SU-DHL-6 (cell line): ENCODE measurements around the gene C19orf25.
A peak's percentile ranks its signal among the peaks of the same experiment; 100 is the strongest.

Experiments
- H2AFZ ChIP-seq: fragments of 200-600 bp; sonication (generic); 2 replicates; pipeline ENCODE4 v1.6.1; 2014; ENCODE audit warnings: low read depth, mild to moderate bottlenecking, moderate library complexity, mixed read lengths, antibody characterized with exemption, low read length; ENCODE audit not compliant: severe bottlenecking
- H3F3A ChIP-seq: fragments of 200-600 bp; shearing (Covaris generic); 2 replicates; pipeline ENCODE4 v1.6.0; 2016; ENCODE audit warnings: antibody characterized with exemption, mild to moderate bottlenecking; ENCODE audit not compliant: insufficient read depth
- H3K27ac ChIP-seq: fragments of 200-600 bp; sonication (generic); 2 replicates; pipeline ENCODE4 v1.5.1; 2016; ENCODE audit warnings: low read depth, mild to moderate bottlenecking, low read length, moderate library complexity, mixed read lengths
- H3K27me3 ChIP-seq: fragments of 200-600 bp; sonication (generic), shearing (Covaris generic); 2 replicates; pipeline ENCODE4 v1.6.0; 2014; ENCODE audit warnings: mild to moderate bottlenecking, low read length
- H3K36me3 ChIP-seq: fragments of 200-600 bp; sonication (generic); 2 replicates; pipeline ENCODE4 v1.6.1; 2014; ENCODE audit warnings: mild to moderate bottlenecking, low read length, mixed read lengths
- H3K4me2 ChIP-seq: fragments of 300-600, 200-600 bp; shearing (Covaris generic), sonication (generic); 2 replicates; pipeline ENCODE4 v1.6.0; 2014; ENCODE audit warnings: low read length, low read depth, mild to moderate bottlenecking; ENCODE audit not compliant: poor library complexity, severe bottlenecking
- H3K4me3 ChIP-seq: fragments of 200-600 bp; sonication (generic); 2 replicates; pipeline ENCODE4 v1.5.1; 2014; ENCODE audit warnings: antibody characterized with exemption, low read length, mild to moderate bottlenecking, mixed read lengths; ENCODE audit not compliant: insufficient read depth, poor library complexity, severe bottlenecking
- H3K79me2 ChIP-seq: fragments of 200-600 bp; sonication (generic); 2 replicates; pipeline ENCODE4 v1.6.1; 2014; ENCODE audit warnings: mild to moderate bottlenecking, low read length, moderate library complexity; ENCODE audit not compliant: insufficient read depth
- H3K9ac ChIP-seq: fragments of 200-600 bp; sonication (generic); 2 replicates; pipeline ENCODE4 v1.7.0; 2014; ENCODE audit warnings: mild to moderate bottlenecking, low read length
- H3K9me2 ChIP-seq: fragments of 200-600 bp; sonication (generic); replicated peaks from 2 replicates; pipeline ENCODE4 v1.6.1; 2014; ENCODE audit warnings: low read length; ENCODE audit not compliant: insufficient read depth
- H3K9me3 ChIP-seq: fragments of 200-600 bp; sonication (generic); 2 replicates; pipeline ENCODE4 v1.6.1; 2014; ENCODE audit warnings: low read length, mixed read lengths; ENCODE audit not compliant: insufficient read depth
- H4K20me1 ChIP-seq: fragments of 200-600 bp; sonication (generic); 2 replicates; pipeline ENCODE4 v1.6.1; 2014; ENCODE audit warnings: low read depth, mild to moderate bottlenecking, antibody characterized with exemption, low read length, moderate library complexity, mixed read lengths
- EZH2phosphoT487 ChIP-seq: fragments of 200-600 bp; sonication (generic), shearing (Covaris generic); conservative IDR thresholded peaks from 2 replicates; pipeline ENCODE4 v1.6.1; 2018; ENCODE audit warnings: mild to moderate bottlenecking, antibody characterized with exemption, low read length, moderate library complexity, mixed read lengths
- TF ChIP-seq, protein P1 (sequence below): fragments of 200-600 bp; sonication (generic); IDR thresholded peaks from one replicate; pipeline ENCODE4 v1.5.1; 2017; ENCODE audit warnings: antibody characterized with exemption, mild to moderate bottlenecking, low read length, moderate library complexity; ENCODE audit not compliant: insufficient read depth, poor library complexity, severe bottlenecking

C19orf25 gene

DNA sequence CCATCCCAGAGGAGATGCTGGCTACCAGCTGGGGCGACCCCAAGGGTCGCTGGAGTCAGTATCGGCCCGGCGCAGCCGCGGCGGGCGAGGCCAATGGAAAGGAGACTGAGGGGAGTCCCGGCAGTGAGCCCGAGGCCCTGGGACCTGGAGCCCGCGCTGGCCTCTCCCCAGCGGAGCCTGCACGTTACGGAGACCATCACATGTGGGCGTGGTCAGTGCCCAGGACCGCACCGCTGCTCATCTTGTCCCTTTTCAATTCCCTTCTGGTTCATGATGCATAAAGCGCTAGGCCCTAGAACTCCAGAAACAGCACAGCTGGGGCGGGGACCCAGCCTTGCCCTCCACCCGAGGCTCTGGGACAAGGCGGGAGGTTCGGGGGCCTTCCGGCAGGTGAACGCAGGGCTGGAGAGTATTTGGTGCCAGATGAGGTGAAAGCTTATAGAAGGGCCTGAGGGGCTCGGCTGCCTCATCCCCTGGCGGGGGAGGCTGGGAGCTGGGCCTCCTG is 8.0 kb downstream of the C19orf25 start:
- H2AFZ ChIP-seq: no peak overlapping the region
- no peaks in the 10 kb centered on the region for H3K36me3 ChIP-seq
- no peaks in the 10 kb centered on the region for H3K9me2 ChIP-seq
- no peak overlapping the region for H3K4me3 ChIP-seq
- no peak overlapping the region for H3K27ac ChIP-seq
- peaks cover under 1% of the 10 kb centered on the region; the same call in 1 of the 2 replicates for H3K79me2 ChIP-seq
- H3K9ac ChIP-seq: no peak overlapping the region
- H3K4me2 ChIP-seq: peak overlapping the region; percentile 14
- no peaks in the 10 kb centered on the region for H3F3A ChIP-seq
- H4K20me1 ChIP-seq: peaks cover 3% of the 10 kb centered on the region; the same call in 1 of the 2 replicates
- TF ChIP-seq EZH2phosphoT487: no peak
- TF ChIP-seq, protein P1, sequence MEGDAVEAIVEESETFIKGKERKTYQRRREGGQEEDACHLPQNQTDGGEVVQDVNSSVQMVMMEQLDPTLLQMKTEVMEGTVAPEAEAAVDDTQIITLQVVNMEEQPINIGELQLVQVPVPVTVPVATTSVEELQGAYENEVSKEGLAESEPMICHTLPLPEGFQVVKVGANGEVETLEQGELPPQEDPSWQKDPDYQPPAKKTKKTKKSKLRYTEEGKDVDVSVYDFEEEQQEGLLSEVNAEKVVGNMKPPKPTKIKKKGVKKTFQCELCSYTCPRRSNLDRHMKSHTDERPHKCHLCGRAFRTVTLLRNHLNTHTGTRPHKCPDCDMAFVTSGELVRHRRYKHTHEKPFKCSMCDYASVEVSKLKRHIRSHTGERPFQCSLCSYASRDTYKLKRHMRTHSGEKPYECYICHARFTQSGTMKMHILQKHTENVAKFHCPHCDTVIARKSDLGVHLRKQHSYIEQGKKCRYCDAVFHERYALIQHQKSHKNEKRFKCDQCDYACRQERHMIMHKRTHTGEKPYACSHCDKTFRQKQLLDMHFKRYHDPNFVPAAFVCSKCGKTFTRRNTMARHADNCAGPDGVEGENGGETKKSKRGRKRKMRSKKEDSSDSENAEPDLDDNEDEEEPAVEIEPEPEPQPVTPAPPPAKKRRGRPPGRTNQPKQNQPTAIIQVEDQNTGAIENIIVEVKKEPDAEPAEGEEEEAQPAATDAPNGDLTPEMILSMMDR: no peak
- no peaks in the 10 kb centered on the region for H3K9me3 ChIP-seq
- H3K27me3 ChIP-seq: no peaks in the 10 kb centered on the region

DNA sequence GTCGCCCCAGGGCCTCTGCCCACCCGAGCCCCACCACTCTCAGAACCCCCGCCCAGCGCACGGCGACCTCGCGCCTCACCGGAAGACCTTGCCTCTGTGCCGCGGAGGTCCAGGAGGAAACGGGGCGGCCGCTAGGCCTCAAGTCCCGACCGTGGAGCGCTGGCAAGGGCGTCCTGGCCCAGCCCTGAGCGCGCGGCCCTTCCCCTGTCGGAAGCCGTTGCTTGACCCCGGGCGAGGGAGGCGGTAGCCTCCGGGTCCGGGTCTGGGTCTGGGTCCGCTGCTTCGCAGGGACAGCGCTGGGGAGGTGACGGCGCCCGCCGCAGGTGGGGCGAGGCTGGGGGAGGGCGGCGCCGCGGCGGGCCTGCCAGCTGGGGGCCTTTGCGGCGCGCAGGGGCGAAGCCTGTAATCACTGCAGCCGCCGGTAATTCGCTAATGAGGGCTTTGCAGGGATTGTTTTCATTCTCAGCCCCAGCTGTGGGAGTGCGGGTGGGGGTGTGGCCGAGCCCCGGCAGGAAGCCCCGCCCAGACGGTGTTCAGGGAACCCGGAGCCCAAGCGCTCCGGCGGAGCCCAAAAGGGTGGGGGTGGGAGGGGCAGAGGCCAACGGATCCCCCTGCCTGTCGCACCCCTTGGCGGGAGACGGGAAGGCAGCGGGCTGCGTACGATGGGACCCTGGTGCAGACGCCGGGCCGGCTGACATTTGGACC is 8.6 kb downstream of the C19orf25 start:
- H3F3A ChIP-seq: no peaks in the 10 kb centered on the region
- no peaks in the 10 kb centered on the region for H3K9me2 ChIP-seq
- H3K4me2 ChIP-seq: peak overlapping the region; percentile 14
- no peak overlapping the region for H3K27ac ChIP-seq
- peaks cover 3% of the 10 kb centered on the region; the same call in 1 of the 2 replicates for H4K20me1 ChIP-seq
- H3K4me3 ChIP-seq: no peak overlapping the region
- no peak overlapping the region for H2AFZ ChIP-seq
- no peaks in the 10 kb centered on the region for H3K79me2 ChIP-seq
- no peak for TF ChIP-seq EZH2phosphoT487
- TF ChIP-seq, protein P1: no peak
- no peaks in the 10 kb centered on the region for H3K27me3 ChIP-seq
- H3K9ac ChIP-seq: no peak overlapping the region
- no peaks in the 10 kb centered on the region for H3K36me3 ChIP-seq
- no peaks in the 10 kb centered on the region for H3K9me3 ChIP-seq

DNA sequence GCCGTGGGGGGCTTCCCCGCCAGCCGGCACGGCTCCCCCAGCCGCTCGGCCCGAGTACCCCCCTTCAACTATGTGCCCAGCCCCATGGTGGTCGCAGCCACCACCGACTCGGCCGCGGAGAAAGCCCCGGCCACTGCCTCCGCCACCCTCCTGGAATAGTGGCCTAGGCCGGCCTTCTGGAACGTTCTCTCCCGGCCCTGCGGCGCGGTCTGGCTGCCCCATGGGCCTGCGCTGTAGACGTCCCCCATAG is 9.0 kb downstream of the C19orf25 start:
- Histone ChIP-seq H4K20me1 (peaks cover 3% of the 10 kb centered on the region; the same call in 1 of the 2 replicates), H2AFZ (no peak overlapping the region), H3K9me3 (no peaks in the 10 kb centered on the region), H3K9me2 (no peaks in the 10 kb centered on the region), H3K27ac (no peak overlapping the region), H3K36me3 (no peaks in the 10 kb centered on the region), H3K4me2 (no peak overlapping the region), H3K27me3 (no peaks in the 10 kb centered on the region), H3K9ac (no peak overlapping the region), H3K4me3 (no peak overlapping the region), H3K79me2 (no peaks in the 10 kb centered on the region), H3F3A (no peaks in the 10 kb centered on the region)
- TF ChIP-seq, protein P1: no peak
- TF ChIP-seq EZH2phosphoT487: no peak
